ENCODE results near the gene FAM149B1.

DNA sequence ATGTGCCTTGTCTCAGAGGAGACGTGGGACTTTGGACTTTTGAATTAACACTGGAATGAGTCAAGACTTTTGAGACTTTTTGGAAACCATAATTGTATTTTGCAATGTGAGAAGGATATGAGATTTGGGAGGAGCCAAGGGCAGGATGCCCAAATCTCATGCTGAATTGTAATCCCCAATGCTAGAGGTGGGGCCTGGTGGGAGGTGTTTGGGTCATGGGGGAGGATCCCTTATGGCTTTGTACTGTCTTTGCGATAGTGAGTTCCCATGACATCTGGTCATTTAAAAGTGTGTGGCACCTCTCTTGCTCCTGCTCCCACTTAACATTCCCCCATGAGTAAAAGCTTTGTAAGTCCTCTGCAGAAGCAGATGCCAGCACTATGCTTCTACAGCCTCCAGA lies 40.0 kb downstream of the FAM149B1 start:
- TF ChIP-seq CTCF (IDR thresholded peaks at IDR 0.05 in 8 of 11, conservative IDR thresholded peaks at IDR 0.05 in 3 of 11): no peak
- TF ChIP-seq POLR2A (IDR thresholded peaks at IDR 0.05): no peak

Measured in spleen (tissue), 7 donors.